Measurements from ENCODE around the gene DUSP14.

Gene DUSP14

GRCh38 chr17:37483311-37484039, 6.2 kb upstream of the DUSP14 start:
- no peak overlapping the region for H3K9ac ChIP-seq (ENCODE audit: low read depth in 1 of 2, low read length in 2 of 2)
- H3K9me3 ChIP-seq (ENCODE audit: control insufficient read depth in 1 of 2, low read length in 2 of 2): no peaks in the 10 kb centered on the region
- H3K4me3 ChIP-seq (ENCODE audit: low read depth in 1 of 2, low read length in 2 of 2): no peak overlapping the region
- H3K4me1 ChIP-seq (ENCODE audit: control insufficient read depth in 1 of 2, insufficient read depth in 2 of 2, low read length in 2 of 2): peaks cover 7 to 10% of the 10 kb centered on the region in 2 donors
- no peaks in the 10 kb centered on the region for H3K27me3 ChIP-seq (ENCODE audit: control insufficient read depth in 1 of 2, insufficient read depth in 2 of 2, low read length in 2 of 2)
- no peak overlapping the region for H3K27ac ChIP-seq (ENCODE audit: low read depth, low read length)
- peaks cover 2 to 8% of the 10 kb centered on the region in 2 donors for H3K36me3 ChIP-seq (ENCODE audit: control insufficient read depth in 1 of 2, insufficient read depth in 2 of 2, low read length in 2 of 2)

- Histone ChIP-seq H3K9ac (ENCODE audit: low read depth in 1 of 2, low read length in 2 of 2) (no peak overlapping the region), H3K27me3 (ENCODE audit: control insufficient read depth in 1 of 2, insufficient read depth in 2 of 2, low read length in 2 of 2) (no peaks in the 10 kb centered on the region), H3K36me3 (ENCODE audit: control insufficient read depth in 1 of 2, insufficient read depth in 2 of 2, low read length in 2 of 2) (no peaks in the 10 kb centered on the region), H3K27ac (ENCODE audit: low read depth, low read length) (no peak overlapping the region), H3K4me3 (ENCODE audit: low read depth in 1 of 2, low read length in 2 of 2) (no peak overlapping the region), H3K4me1 (ENCODE audit: control insufficient read depth in 1 of 2, insufficient read depth in 2 of 2, low read length in 2 of 2) (peaks cover 15 to 20% of the 10 kb centered on the region in 2 donors), H3K9me3 (ENCODE audit: control insufficient read depth in 1 of 2, low read length in 2 of 2) (no peaks in the 10 kb centered on the region)
These were observed 3.6 kb upstream of the DUSP14 start for GRCh38 chr17:37485938-37486570.

- no peaks in the 10 kb centered on the region for H3K27me3 ChIP-seq (ENCODE audit: control insufficient read depth in 1 of 2, insufficient read depth in 2 of 2, low read length in 2 of 2)
- peaks cover 12 to 23% of the 10 kb centered on the region in 2 donors for H3K4me1 ChIP-seq (ENCODE audit: control insufficient read depth in 1 of 2, insufficient read depth in 2 of 2, low read length in 2 of 2)
- H3K27ac ChIP-seq (ENCODE audit: low read depth, low read length): peak overlapping the region; percentile 1
- H3K4me3 ChIP-seq (ENCODE audit: low read depth in 1 of 2, low read length in 2 of 2): peak overlapping the region; percentile 70 to 81
- no peaks in the 10 kb centered on the region for H3K9me3 ChIP-seq (ENCODE audit: control insufficient read depth in 1 of 2, low read length in 2 of 2)
- H3K36me3 ChIP-seq (ENCODE audit: control insufficient read depth in 1 of 2, insufficient read depth in 2 of 2, low read length in 2 of 2): no peaks in the 10 kb centered on the region
- H3K9ac ChIP-seq (ENCODE audit: low read depth in 1 of 2, low read length in 2 of 2): peak overlapping the region; percentile 55 to 60
These were observed 1.6 kb upstream of the DUSP14 start for GRCh38 chr17:37488009-37488604.

GRCh38 chr17:37488607-37489196, 989 bp upstream of the DUSP14 start:
- H3K9ac ChIP-seq (ENCODE audit: low read depth in 1 of 2, low read length in 2 of 2): peak overlapping the region; percentile 55 to 60
- peak overlapping the region; percentile 70 to 81 for H3K4me3 ChIP-seq (ENCODE audit: low read depth in 1 of 2, low read length in 2 of 2)
- H3K9me3 ChIP-seq (ENCODE audit: control insufficient read depth in 1 of 2, low read length in 2 of 2): no peaks in the 10 kb centered on the region
- H3K4me1 ChIP-seq (ENCODE audit: control insufficient read depth in 1 of 2, insufficient read depth in 2 of 2, low read length in 2 of 2): peaks cover 12 to 23% of the 10 kb centered on the region in 2 donors
- H3K27me3 ChIP-seq (ENCODE audit: control insufficient read depth in 1 of 2, insufficient read depth in 2 of 2, low read length in 2 of 2): no peaks in the 10 kb centered on the region
- no peaks in the 10 kb centered on the region for H3K36me3 ChIP-seq (ENCODE audit: control insufficient read depth in 1 of 2, insufficient read depth in 2 of 2, low read length in 2 of 2)
- H3K27ac ChIP-seq (ENCODE audit: low read depth, low read length): peak overlapping the region; percentile 76

GRCh38 chr17:37490022-37490587, 414 bp downstream of the DUSP14 start:
- Histone ChIP-seq H3K4me1 (ENCODE audit: control insufficient read depth in 1 of 2, insufficient read depth in 2 of 2, low read length in 2 of 2) (peaks cover 12 to 23% of the 10 kb centered on the region in 2 donors), H3K4me3 (ENCODE audit: low read depth in 1 of 2, low read length in 2 of 2) (peak overlapping the region; percentile 65 to 71), H3K27me3 (ENCODE audit: control insufficient read depth in 1 of 2, insufficient read depth in 2 of 2, low read length in 2 of 2) (no peaks in the 10 kb centered on the region), H3K36me3 (ENCODE audit: control insufficient read depth in 1 of 2, insufficient read depth in 2 of 2, low read length in 2 of 2) (no peaks in the 10 kb centered on the region), H3K9me3 (ENCODE audit: control insufficient read depth in 1 of 2, low read length in 2 of 2) (no peaks in the 10 kb centered on the region), H3K27ac (ENCODE audit: low read depth, low read length) (no peak overlapping the region), H3K9ac (ENCODE audit: low read depth in 1 of 2, low read length in 2 of 2) (peak overlapping the region; percentile 27 to 63)

- no peak overlapping the region for H3K27ac ChIP-seq (ENCODE audit: low read depth, low read length)
- no peaks in the 10 kb centered on the region for H3K27me3 ChIP-seq (ENCODE audit: control insufficient read depth in 1 of 2, insufficient read depth in 2 of 2, low read length in 2 of 2)
- peaks cover 12 to 23% of the 10 kb centered on the region in 2 donors for H3K4me1 ChIP-seq (ENCODE audit: control insufficient read depth in 1 of 2, insufficient read depth in 2 of 2, low read length in 2 of 2)
- H3K36me3 ChIP-seq (ENCODE audit: control insufficient read depth in 1 of 2, insufficient read depth in 2 of 2, low read length in 2 of 2): no peaks in the 10 kb centered on the region
- H3K9me3 ChIP-seq (ENCODE audit: control insufficient read depth in 1 of 2, low read length in 2 of 2): no peaks in the 10 kb centered on the region
- H3K4me3 ChIP-seq (ENCODE audit: low read depth in 1 of 2, low read length in 2 of 2): peak overlapping the region; percentile 65 to 71
- H3K9ac ChIP-seq (ENCODE audit: low read depth in 1 of 2, low read length in 2 of 2): peak overlapping the region; percentile 6 to 27
These were observed 1.2 kb downstream of the DUSP14 start for GRCh38 chr17:37490638-37491614.

GRCh38 chr17:37492167-37492566, 2.5 kb downstream of the DUSP14 start:
- H3K27ac ChIP-seq (ENCODE audit: low read depth, low read length): no peak overlapping the region
- no peak overlapping the region for H3K9ac ChIP-seq (ENCODE audit: low read depth in 1 of 2, low read length in 2 of 2)
- H3K36me3 ChIP-seq (ENCODE audit: control insufficient read depth in 1 of 2, insufficient read depth in 2 of 2, low read length in 2 of 2): no peaks in the 10 kb centered on the region
- H3K9me3 ChIP-seq (ENCODE audit: control insufficient read depth in 1 of 2, low read length in 2 of 2): no peaks in the 10 kb centered on the region
- no peak overlapping the region for H3K4me3 ChIP-seq (ENCODE audit: low read depth in 1 of 2, low read length in 2 of 2)
- peaks cover 12 to 23% of the 10 kb centered on the region in 2 donors for H3K4me1 ChIP-seq (ENCODE audit: control insufficient read depth in 1 of 2, insufficient read depth in 2 of 2, low read length in 2 of 2)
- no peaks in the 10 kb centered on the region for H3K27me3 ChIP-seq (ENCODE audit: control insufficient read depth in 1 of 2, insufficient read depth in 2 of 2, low read length in 2 of 2)

GRCh38 chr17:37493249-37494027, 3.7 kb downstream of the DUSP14 start:
- H3K27me3 ChIP-seq (ENCODE audit: control insufficient read depth in 1 of 2, insufficient read depth in 2 of 2, low read length in 2 of 2): no peaks in the 10 kb centered on the region
- peaks cover 5 to 16% of the 10 kb centered on the region in 2 donors for H3K4me1 ChIP-seq (ENCODE audit: control insufficient read depth in 1 of 2, insufficient read depth in 2 of 2, low read length in 2 of 2)
- no peak overlapping the region for H3K27ac ChIP-seq (ENCODE audit: low read depth, low read length)
- H3K9ac ChIP-seq (ENCODE audit: low read depth in 1 of 2, low read length in 2 of 2): no peak overlapping the region
- no peak overlapping the region for H3K4me3 ChIP-seq (ENCODE audit: low read depth in 1 of 2, low read length in 2 of 2)
- no peaks in the 10 kb centered on the region for H3K36me3 ChIP-seq (ENCODE audit: control insufficient read depth in 1 of 2, insufficient read depth in 2 of 2, low read length in 2 of 2)
- H3K9me3 ChIP-seq (ENCODE audit: control insufficient read depth in 1 of 2, low read length in 2 of 2): no peaks in the 10 kb centered on the region

GRCh38 chr17:37494401-37494831, 4.7 kb downstream of the DUSP14 start:
- Histone ChIP-seq H3K9me3 (ENCODE audit: control insufficient read depth in 1 of 2, low read length in 2 of 2) (no peaks in the 10 kb centered on the region), H3K4me1 (ENCODE audit: control insufficient read depth in 1 of 2, insufficient read depth in 2 of 2, low read length in 2 of 2) (peaks cover 0 to 7% of the 10 kb centered on the region in 2 donors), H3K27me3 (ENCODE audit: control insufficient read depth in 1 of 2, insufficient read depth in 2 of 2, low read length in 2 of 2) (no peaks in the 10 kb centered on the region), H3K4me3 (ENCODE audit: low read depth in 1 of 2, low read length in 2 of 2) (no peak overlapping the region), H3K36me3 (ENCODE audit: control insufficient read depth in 1 of 2, insufficient read depth in 2 of 2, low read length in 2 of 2) (no peaks in the 10 kb centered on the region), H3K27ac (ENCODE audit: low read depth, low read length) (no peak overlapping the region), H3K9ac (ENCODE audit: low read depth in 1 of 2, low read length in 2 of 2) (no peak overlapping the region)
